HG03196 (cell line): ENCODE data around the gene SCAPER.
"Not testable (repeated sequence)": the region's sequence is repeated elsewhere in the genome, so short reads cannot be mapped to it uniquely, and the experiment has no call there.

ENCODE experiments used
- ATAC-seq: cut with Tn5 transposase; IDR thresholded peaks from one replicate; pipeline ENCODE4 v1.9.1; 2021; ENCODE audit not compliant: unreplicated experiment

Gene SCAPER

GRCh38 chr15:76795217-76795616 is 109.9 kb downstream of the SCAPER start:
- ATAC-seq: no peak

GRCh38 chr15:76793162-76793561 is 112.0 kb downstream of the SCAPER start:
- ATAC-seq: no peak

- no peak for ATAC-seq
Observed at GRCh38 chr15:76791511-76791910, 113.6 kb downstream of the SCAPER start.

GRCh38 chr15:76787273-76787672 is 117.9 kb downstream of the SCAPER start:
- ATAC-seq: no peak

GRCh38 chr15:76776969-76777368 is 128.2 kb downstream of the SCAPER start:
- ATAC-seq: no peak

- ATAC-seq: no peak
Observed at GRCh38 chr15:76776480-76776879, 128.7 kb downstream of the SCAPER start.

- no peak for ATAC-seq
Observed at GRCh38 chr15:76773234-76773633, 131.9 kb downstream of the SCAPER start.

GRCh38 chr15:76772776-76773175 is 132.4 kb downstream of the SCAPER start:
- ATAC-seq: no peak

- ATAC-seq: no peak
Observed at GRCh38 chr15:76764004-76764403, 141.1 kb downstream of the SCAPER start.

GRCh38 chr15:76763554-76763953 is 141.6 kb downstream of the SCAPER start:
- ATAC-seq: no peak

- no peak for ATAC-seq
Observed at GRCh38 chr15:76756381-76756780, 148.8 kb downstream of the SCAPER start.

- no peak for ATAC-seq
Observed at GRCh38 chr15:76753771-76754170, 151.4 kb downstream of the SCAPER start.

GRCh38 chr15:76753131-76753530 is 152.0 kb downstream of the SCAPER start:
- ATAC-seq: no peak

- ATAC-seq: no peak
Observed at GRCh38 chr15:76752549-76752948, 152.6 kb downstream of the SCAPER start.

GRCh38 chr15:76737573-76737972 is 167.6 kb downstream of the SCAPER start:
- ATAC-seq: no peak

GRCh38 chr15:76732321-76732720 is 172.8 kb downstream of the SCAPER start:
- ATAC-seq: not testable (repeated sequence)

- ATAC-seq: no peak
Observed at GRCh38 chr15:76730262-76730661, 174.9 kb downstream of the SCAPER start.

GRCh38 chr15:76718863-76719262 is 186.3 kb downstream of the SCAPER start:
- ATAC-seq: no peak

GRCh38 chr15:76714950-76715349 is 190.2 kb downstream of the SCAPER start:
- ATAC-seq: no peak

- no peak for ATAC-seq
Observed at GRCh38 chr15:76711351-76711827, 193.8 kb downstream of the SCAPER start.

GRCh38 chr15:76704032-76704431 is 201.1 kb downstream of the SCAPER start:
- ATAC-seq: not testable (repeated sequence)

- no peak for ATAC-seq
Observed at GRCh38 chr15:76696840-76697239, 208.3 kb downstream of the SCAPER start.

- not testable (repeated sequence) for ATAC-seq
Observed at GRCh38 chr15:76692546-76692945, 212.6 kb downstream of the SCAPER start.

GRCh38 chr15:76687592-76687991 is 217.5 kb downstream of the SCAPER start:
- ATAC-seq: not testable (repeated sequence)
